Transverse colon (tissue), 4 donors: ENCODE results near the gene SLC1A7.

Experiments used
- CTCF ChIP-seq, 5 experiments: fragments of 200-600 bp in 3 of 5; fragments of 450-650 bp in 2 of 5; sonication (generic) in 3 of 5; IDR thresholded peaks; 1 replicate in 2 of 5; 2 replicates in 3 of 5; pipeline ENCODE4 v1.5.1; 2016 to 2017; ENCODE audit warnings: antibody characterized with exemption in 5 of 5, inconsistent platforms in 3 of 5, mild to moderate bottlenecking in 2 of 5, moderate library complexity in 1 of 5
- POLR2AphosphoS5 ChIP-seq, 3 donors: sonication (generic); formaldehyde crosslinking; IDR thresholded peaks; one replicate each; pipeline ENCODE4 v1.6.1; 2016; ENCODE audit warnings: antibody characterized with exemption in 3 of 3

GRCh38 chr1:53073868-53074311 lies 68.5 kb downstream of the SLC1A7 start:
- TF ChIP-seq POLR2AphosphoS5 (IDR thresholded peaks at IDR 0.05) (no peak), CTCF (IDR thresholded peaks at IDR 0.05) (no peak)
